ENCODE results near the gene CKS1B.

CKS1B gene

GRCh38 chr1:155013632-155014031, 39.2 kb downstream of the CKS1B start:
- TF ChIP-seq FOXP2 (optimal IDR thresholded peaks at IDR 0.05; ENCODE audit: borderline replicate concordance, extremely low read depth, extremely low read length, insufficient read depth), result no peak
- no peak for TF ChIP-seq SIN3A (IDR thresholded peaks at IDR 0.05; ENCODE audit: borderline replicate concordance, insufficient read depth, low read length)
- TF ChIP-seq REST (IDR thresholded peaks at IDR 0.05; ENCODE audit: insufficient read depth in 1 of 2, low read depth in 2 of 2, low read length in 2 of 2), result no peak
- TF ChIP-seq POLR2AphosphoS5 (IDR thresholded peaks at IDR 0.05; ENCODE audit: low read depth, low read length), result no peak
- TF ChIP-seq TAF1 (IDR thresholded peaks at IDR 0.05; ENCODE audit: borderline replicate concordance, insufficient read depth, low read length), result no peak

- TF ChIP-seq SIN3A (IDR thresholded peaks at IDR 0.05; ENCODE audit: borderline replicate concordance, insufficient read depth, low read length) (no peak), FOXP2 (optimal IDR thresholded peaks at IDR 0.05; ENCODE audit: borderline replicate concordance, extremely low read depth, extremely low read length, insufficient read depth) (no peak), POLR2AphosphoS5 (IDR thresholded peaks at IDR 0.05; ENCODE audit: low read depth, low read length) (no peak), REST (IDR thresholded peaks at IDR 0.05; ENCODE audit: insufficient read depth in 1 of 2, low read depth in 2 of 2, low read length in 2 of 2) (no peak), TAF1 (IDR thresholded peaks at IDR 0.05; ENCODE audit: borderline replicate concordance, insufficient read depth, low read length) (no peak)
Observed at GRCh38 chr1:155014709-155015508, 40.4 kb downstream of the CKS1B start.

- TF ChIP-seq FOXP2 (optimal IDR thresholded peaks at IDR 0.05; ENCODE audit: borderline replicate concordance, extremely low read depth, extremely low read length, insufficient read depth), result no peak
- TF ChIP-seq POLR2AphosphoS5 (IDR thresholded peaks at IDR 0.05; ENCODE audit: low read depth, low read length), result no peak
- TF ChIP-seq TAF1 (IDR thresholded peaks at IDR 0.05; ENCODE audit: borderline replicate concordance, insufficient read depth, low read length), result no peak
- TF ChIP-seq SIN3A (IDR thresholded peaks at IDR 0.05; ENCODE audit: borderline replicate concordance, insufficient read depth, low read length), result no peak
- TF ChIP-seq REST (IDR thresholded peaks at IDR 0.05; ENCODE audit: insufficient read depth in 1 of 2, low read depth in 2 of 2, low read length in 2 of 2), result no peak
Observed at GRCh38 chr1:155015527-155016230, 41.2 kb downstream of the CKS1B start.

- TF ChIP-seq SIN3A (IDR thresholded peaks at IDR 0.05; ENCODE audit: borderline replicate concordance, insufficient read depth, low read length) (no peak), FOXP2 (optimal IDR thresholded peaks at IDR 0.05; ENCODE audit: borderline replicate concordance, extremely low read depth, extremely low read length, insufficient read depth) (no peak)
Observed at GRCh38 chr1:155016231-155016831, 41.9 kb downstream of the CKS1B start.

GRCh38 chr1:155017041-155017945, 42.8 kb downstream of the CKS1B start:
- TF ChIP-seq SIN3A (IDR thresholded peaks at IDR 0.05; ENCODE audit: borderline replicate concordance, insufficient read depth, low read length) (no peak), REST (IDR thresholded peaks at IDR 0.05; ENCODE audit: insufficient read depth in 1 of 2, low read depth in 2 of 2, low read length in 2 of 2) (no peak), FOXP2 (optimal IDR thresholded peaks at IDR 0.05; ENCODE audit: borderline replicate concordance, extremely low read depth, extremely low read length, insufficient read depth) (peak; percentile 95), POLR2AphosphoS5 (IDR thresholded peaks at IDR 0.05; ENCODE audit: low read depth, low read length) (peak; percentile 66)
